Mammary epithelial cell (primary cell): ENCODE measurements around the gene GOLT1B.

Source experiments
- CTCF ChIP-seq, 2 donors: IDR thresholded peaks in 1 of 2; conservative IDR thresholded peaks in 1 of 2; 2 replicates each; pipeline ENCODE4 v1.5.1; 2011 to 2012; ENCODE audit warnings: inconsistent platforms in 2 of 2, low read length in 2 of 2, mild to moderate bottlenecking in 2 of 2, control low read depth in 1 of 2, low read depth in 1 of 2; ENCODE audit not compliant: insufficient read depth in 1 of 2; ENCODE audit errors: extremely low read depth in 1 of 2
- EZH2 ChIP-seq: IDR thresholded peaks from 2 replicates; pipeline ENCODE4 v1.6.1; 2012; ENCODE audit warnings: low read length, inconsistent platforms, borderline replicate concordance

- TF ChIP-seq EZH2 (no peak), CTCF (conservative IDR thresholded peaks at IDR 0.05 in 1 of 2, IDR thresholded peaks at IDR 0.05 in 1 of 2; ENCODE audit: extremely low read depth in 1 of 2, insufficient read depth in 1 of 2, low read depth in 1 of 2, low read length in 2 of 2) (no peak)
Observed at GRCh38 chr12:21551841-21552465, 50.4 kb downstream of the GOLT1B start.
